HEK293 (cell line): ENCODE data around the gene R3HDM4.

Experiments
- EGR2 ChIP-seq: fragments of 450-650 bp; formaldehyde crosslinking; IDR thresholded peaks from 2 replicates; pipeline ENCODE4 v1.5.1; 2016; ENCODE audit warnings: low read depth, missing biosample characterization, missing genetic modification characterization
- KLF7 ChIP-seq: fragments of 450-650 bp; formaldehyde crosslinking; IDR thresholded peaks from 2 replicates; pipeline ENCODE4 v1.5.1; 2016; ENCODE audit warnings: missing biosample characterization, missing genetic modification characterization, borderline replicate concordance
- RBAK ChIP-seq: fragments of 450-650 bp; formaldehyde crosslinking; IDR thresholded peaks from 2 replicates; pipeline ENCODE4 v1.5.1; 2016; ENCODE audit warnings: missing biosample characterization, missing genetic modification characterization
- SCRT1 ChIP-seq: fragments of 450-650 bp; formaldehyde crosslinking; IDR thresholded peaks from 2 replicates; pipeline ENCODE4 v1.5.1; 2016; ENCODE audit warnings: missing biosample characterization, missing genetic modification characterization, borderline replicate concordance
- SP2 ChIP-seq: fragments of 450-650 bp; formaldehyde crosslinking; IDR thresholded peaks from 2 replicates; pipeline ENCODE4 v1.5.1; 2016; ENCODE audit warnings: missing biosample characterization, missing genetic modification characterization
- WT1 ChIP-seq: fragments of 450-650 bp; formaldehyde crosslinking; IDR thresholded peaks from 2 replicates; pipeline ENCODE4 v1.5.1; 2016; ENCODE audit warnings: missing biosample characterization, missing genetic modification characterization
- YY1 ChIP-seq: fragments of 450-650 bp; formaldehyde crosslinking; IDR thresholded peaks from 2 replicates; pipeline ENCODE4 v1.5.1; 2018; ENCODE audit warnings: missing biosample characterization, missing genetic modification characterization
- ZNF114 ChIP-seq: fragments of 450-650 bp; formaldehyde crosslinking; IDR thresholded peaks from 2 replicates; pipeline ENCODE4 v1.5.0; 2017; ENCODE audit warnings: missing biosample characterization, missing genetic modification characterization
- ZNF169 ChIP-seq: fragments of 450-650 bp; formaldehyde crosslinking; IDR thresholded peaks from 2 replicates; pipeline ENCODE4 v1.5.1; 2016; ENCODE audit warnings: missing biosample characterization, missing genetic modification characterization
- ZNF274 ChIP-seq, 2 experiments: fragments of 200-500 bp in 1 of 2; fragments of 450-650 bp in 1 of 2; sonication (Bioruptor generic) in 1 of 2; formaldehyde crosslinking in 1 of 2; IDR thresholded peaks; 2 replicates each; pipeline versions ENCODE4 v1.5.1 to v1.6.1; 2014 to 2016; ENCODE audit warnings: borderline replicate concordance in 1 of 2, inconsistent platforms in 1 of 2, low read length in 1 of 2, missing biosample characterization in 1 of 2, missing genetic modification characterization in 1 of 2
- ZNF292 ChIP-seq: fragments of 450-650 bp; formaldehyde crosslinking; IDR thresholded peaks from 2 replicates; pipeline ENCODE4 v1.5.1; 2016; ENCODE audit warnings: low read depth, missing biosample characterization, missing genetic modification characterization, borderline replicate concordance
- ZNF341 ChIP-seq: fragments of 450-650 bp; formaldehyde crosslinking; IDR thresholded peaks from 2 replicates; pipeline ENCODE4; 2016; ENCODE audit warnings: low read depth, missing biosample characterization, missing genetic modification characterization
- ZNF404 ChIP-seq: fragments of 450-650 bp; formaldehyde crosslinking; IDR thresholded peaks from 2 replicates; pipeline ENCODE4 v1.5.1; 2017; ENCODE audit warnings: missing biosample characterization, missing genetic modification characterization
- ZNF510 ChIP-seq: fragments of 450-650 bp; formaldehyde crosslinking; IDR thresholded peaks from 2 replicates; pipeline ENCODE4 v1.5.1; 2018; ENCODE audit warnings: mild to moderate bottlenecking, missing genetic modification characterization, missing biosample characterization; ENCODE audit not compliant: insufficient replicate concordance
- ZNF529 ChIP-seq: fragments of 450-650 bp; formaldehyde crosslinking; IDR thresholded peaks from 2 replicates; pipeline ENCODE4 v1.5.1; 2017; ENCODE audit warnings: missing genetic modification characterization, missing biosample characterization; ENCODE audit not compliant: insufficient replicate concordance
- ZNF549 ChIP-seq: fragments of 450-650 bp; IDR thresholded peaks from 2 replicates; pipeline ENCODE4 v1.5.1; 2018; ENCODE audit warnings: missing biosample characterization, missing genetic modification characterization, mild to moderate bottlenecking, inconsistent platforms, moderate library complexity
- ZNF560 ChIP-seq: fragments of 450-650 bp; formaldehyde crosslinking; IDR thresholded peaks from 2 replicates; pipeline ENCODE4 v1.5.1; 2017; ENCODE audit warnings: missing biosample characterization, missing genetic modification characterization, borderline replicate concordance
- ZNF571 ChIP-seq: fragments of 450-650 bp; formaldehyde crosslinking; IDR thresholded peaks from 2 replicates; pipeline ENCODE4 v1.5.0; 2017; ENCODE audit warnings: missing biosample characterization, missing genetic modification characterization
- ZNF626 ChIP-seq: fragments of 450-650 bp; sonication (Bioruptor Pico); formaldehyde crosslinking; IDR thresholded peaks from 2 replicates; pipeline ENCODE4 v1.5.1; 2018; ENCODE audit warnings: missing biosample characterization, missing genetic modification characterization, inconsistent platforms
- ZNF670 ChIP-seq: fragments of 450-650 bp; formaldehyde crosslinking; IDR thresholded peaks from 2 replicates; pipeline ENCODE4 v1.5.1; 2016; ENCODE audit warnings: missing biosample characterization, missing genetic modification characterization, low read depth
- ZSCAN16 ChIP-seq: fragments of 450-650 bp; formaldehyde crosslinking; IDR thresholded peaks from 2 replicates; pipeline ENCODE4 v1.5.1; 2016; ENCODE audit warnings: missing biosample characterization, missing genetic modification characterization
- ZXDB ChIP-seq: fragments of 450-650 bp; formaldehyde crosslinking; IDR thresholded peaks from 2 replicates; pipeline ENCODE4 v1.5.1; 2016; ENCODE audit warnings: missing biosample characterization, missing genetic modification characterization
- TF ChIP-seq, protein P1 (sequence below): fragments of 450-650 bp; formaldehyde crosslinking; IDR thresholded peaks from 2 replicates; pipeline ENCODE4 v1.5.1; 2016; ENCODE audit warnings: missing biosample characterization, missing genetic modification characterization
- TF ChIP-seq, protein P2 (sequence below): fragments of 450-650 bp; formaldehyde crosslinking; IDR thresholded peaks from 2 replicates; pipeline ENCODE4 v1.5.1; 2017; ENCODE audit warnings: missing biosample characterization, missing genetic modification characterization
- TF ChIP-seq, protein P3 (sequence below): fragments of 450-650 bp; formaldehyde crosslinking; IDR thresholded peaks from 2 replicates; pipeline ENCODE4 v1.5.1; 2016; ENCODE audit warnings: missing biosample characterization, missing genetic modification characterization

R3HDM4 gene

DNA sequence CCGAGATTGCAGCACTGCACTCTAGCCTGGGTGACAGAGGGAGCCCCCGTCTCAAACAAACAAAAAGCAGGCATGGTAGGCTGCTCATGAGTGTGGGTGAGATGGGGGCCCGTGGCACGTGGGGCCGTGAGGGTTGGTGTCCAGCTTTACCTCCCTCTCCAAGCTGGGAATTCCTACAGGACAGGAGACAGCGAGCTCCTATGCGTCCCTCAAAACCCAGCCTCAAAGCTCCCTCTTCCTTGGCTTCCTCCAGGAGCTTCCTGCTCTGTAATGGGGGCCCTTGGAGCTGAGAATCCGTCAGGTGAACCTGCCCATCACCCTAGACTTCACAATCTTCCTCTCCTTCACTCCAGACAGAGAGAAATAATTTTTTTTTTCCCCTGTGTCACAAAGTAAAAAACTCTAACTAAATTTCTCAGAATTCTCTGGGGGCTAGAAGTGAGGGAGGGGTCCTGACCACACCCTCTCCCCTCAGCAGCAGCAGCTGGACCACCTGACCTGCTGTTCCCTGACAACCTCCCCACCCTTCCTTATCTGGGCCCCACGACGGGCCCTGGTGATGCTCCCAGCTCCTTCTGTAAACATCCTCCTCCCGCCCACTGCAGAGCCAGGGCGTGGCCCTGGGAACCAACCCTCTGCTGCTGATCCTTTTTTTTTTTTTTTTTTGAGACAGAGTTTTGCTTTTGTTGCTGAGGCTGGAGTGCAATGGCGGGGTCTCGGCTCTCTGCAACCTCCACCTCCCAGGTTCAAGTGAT lies 49.0 kb upstream of the R3HDM4 start (continued):
- TF ChIP-seq RBAK (tag by site-specific recombination) (no peak), ZNF560 (tag by site-specific recombination) (no peak), ZNF341 (tag by site-specific recombination) (peak; percentile 86), ZNF626 (no peak), ZNF274 (IDR thresholded peaks at IDR 0.05; ENCODE audit: low read length) (no peak), ZNF274 (tag by site-specific recombination; IDR thresholded peaks at IDR 0.05; ENCODE audit: borderline replicate concordance) (no peak), WT1 (tag by site-specific recombination) (no peak), YY1 (tag by site-specific recombination) (no peak), ZNF571 (tag by site-specific recombination) (no peak), ZNF529 (tag by site-specific recombination) (no peak), ZNF549 (no peak), EGR2 (peak; percentile 80), SCRT1 (tag by site-specific recombination) (no peak), ZNF169 (tag by site-specific recombination) (no peak), ZNF114 (tag by site-specific recombination) (no peak), KLF7 (tag by site-specific recombination) (0 out of 2 replicates have a peak, but pooled peaks have one; percentile 65), ZNF510 (no peak), ZNF404 (tag by site-specific recombination) (no peak), ZSCAN16 (no peak), ZXDB (tag by site-specific recombination) (no peak), ZNF292 (tag by site-specific recombination) (no peak), SP2 (tag by site-specific recombination) (0 out of 2 replicates have a peak, but pooled peaks have one; percentile 20), ZNF670 (tag by site-specific recombination) (no peak)
- TF ChIP-seq, protein P1, sequence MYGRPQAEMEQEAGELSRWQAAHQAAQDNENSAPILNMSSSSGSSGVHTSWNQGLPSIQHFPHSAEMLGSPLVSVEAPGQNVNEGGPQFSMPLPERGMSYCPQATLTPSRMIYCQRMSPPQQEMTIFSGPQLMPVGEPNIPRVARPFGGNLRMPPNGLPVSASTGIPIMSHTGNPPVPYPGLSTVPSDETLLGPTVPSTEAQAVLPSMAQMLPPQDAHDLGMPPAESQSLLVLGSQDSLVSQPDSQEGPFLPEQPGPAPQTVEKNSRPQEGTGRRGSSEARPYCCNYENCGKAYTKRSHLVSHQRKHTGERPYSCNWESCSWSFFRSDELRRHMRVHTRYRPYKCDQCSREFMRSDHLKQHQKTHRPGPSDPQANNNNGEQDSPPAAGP, result peak; percentile 79; the same call in 1 of the 2 replicates
- TF ChIP-seq, protein P2, sequence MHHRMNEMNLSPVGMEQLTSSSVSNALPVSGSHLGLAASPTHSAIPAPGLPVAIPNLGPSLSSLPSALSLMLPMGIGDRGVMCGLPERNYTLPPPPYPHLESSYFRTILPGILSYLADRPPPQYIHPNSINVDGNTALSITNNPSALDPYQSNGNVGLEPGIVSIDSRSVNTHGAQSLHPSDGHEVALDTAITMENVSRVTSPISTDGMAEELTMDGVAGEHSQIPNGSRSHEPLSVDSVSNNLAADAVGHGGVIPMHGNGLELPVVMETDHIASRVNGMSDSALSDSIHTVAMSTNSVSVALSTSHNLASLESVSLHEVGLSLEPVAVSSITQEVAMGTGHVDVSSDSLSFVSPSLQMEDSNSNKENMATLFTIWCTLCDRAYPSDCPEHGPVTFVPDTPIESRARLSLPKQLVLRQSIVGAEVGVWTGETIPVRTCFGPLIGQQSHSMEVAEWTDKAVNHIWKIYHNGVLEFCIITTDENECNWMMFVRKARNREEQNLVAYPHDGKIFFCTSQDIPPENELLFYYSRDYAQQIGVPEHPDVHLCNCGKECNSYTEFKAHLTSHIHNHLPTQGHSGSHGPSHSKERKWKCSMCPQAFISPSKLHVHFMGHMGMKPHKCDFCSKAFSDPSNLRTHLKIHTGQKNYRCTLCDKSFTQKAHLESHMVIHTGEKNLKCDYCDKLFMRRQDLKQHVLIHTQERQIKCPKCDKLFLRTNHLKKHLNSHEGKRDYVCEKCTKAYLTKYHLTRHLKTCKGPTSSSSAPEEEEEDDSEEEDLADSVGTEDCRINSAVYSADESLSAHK (tag by site-specific recombination), result no peak
- TF ChIP-seq, protein P3, sequence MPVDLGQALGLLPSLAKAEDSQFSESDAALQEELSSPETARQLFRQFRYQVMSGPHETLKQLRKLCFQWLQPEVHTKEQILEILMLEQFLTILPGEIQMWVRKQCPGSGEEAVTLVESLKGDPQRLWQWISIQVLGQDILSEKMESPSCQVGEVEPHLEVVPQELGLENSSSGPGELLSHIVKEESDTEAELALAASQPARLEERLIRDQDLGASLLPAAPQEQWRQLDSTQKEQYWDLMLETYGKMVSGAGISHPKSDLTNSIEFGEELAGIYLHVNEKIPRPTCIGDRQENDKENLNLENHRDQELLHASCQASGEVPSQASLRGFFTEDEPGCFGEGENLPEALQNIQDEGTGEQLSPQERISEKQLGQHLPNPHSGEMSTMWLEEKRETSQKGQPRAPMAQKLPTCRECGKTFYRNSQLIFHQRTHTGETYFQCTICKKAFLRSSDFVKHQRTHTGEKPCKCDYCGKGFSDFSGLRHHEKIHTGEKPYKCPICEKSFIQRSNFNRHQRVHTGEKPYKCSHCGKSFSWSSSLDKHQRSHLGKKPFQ (tag by site-specific recombination), result no peak
